NCI-H2171 treated with DMSO at 0.1 percent for 48 hours (cell line): ENCODE results near the gene GPRASP2.

ENCODE experiments used
- DNase-seq: peaks from one replicate; lab custom pipeline; 2025; lab: John Stamatoyannopoulos, UW

The GPRASP2 gene

DNA sequence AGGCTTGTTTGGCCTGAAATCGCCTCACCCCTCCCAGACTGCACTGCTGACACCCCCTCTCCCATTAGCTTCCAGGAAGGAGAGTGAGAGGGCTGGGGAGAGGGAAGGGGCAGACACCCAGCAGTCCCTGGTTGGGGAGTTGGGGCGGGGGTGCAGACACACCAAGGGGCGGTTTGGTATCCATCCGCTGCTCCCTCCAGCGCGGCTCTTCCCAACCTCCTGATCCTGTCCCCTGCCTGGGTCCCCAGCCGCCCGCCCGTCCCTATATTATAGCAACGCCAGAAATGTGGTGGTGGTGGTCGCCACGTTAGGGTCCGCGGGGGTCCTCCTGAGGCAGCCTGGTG lies 33.2 kb downstream of the GPRASP2 start:
- no peak for DNase-seq

DNA sequence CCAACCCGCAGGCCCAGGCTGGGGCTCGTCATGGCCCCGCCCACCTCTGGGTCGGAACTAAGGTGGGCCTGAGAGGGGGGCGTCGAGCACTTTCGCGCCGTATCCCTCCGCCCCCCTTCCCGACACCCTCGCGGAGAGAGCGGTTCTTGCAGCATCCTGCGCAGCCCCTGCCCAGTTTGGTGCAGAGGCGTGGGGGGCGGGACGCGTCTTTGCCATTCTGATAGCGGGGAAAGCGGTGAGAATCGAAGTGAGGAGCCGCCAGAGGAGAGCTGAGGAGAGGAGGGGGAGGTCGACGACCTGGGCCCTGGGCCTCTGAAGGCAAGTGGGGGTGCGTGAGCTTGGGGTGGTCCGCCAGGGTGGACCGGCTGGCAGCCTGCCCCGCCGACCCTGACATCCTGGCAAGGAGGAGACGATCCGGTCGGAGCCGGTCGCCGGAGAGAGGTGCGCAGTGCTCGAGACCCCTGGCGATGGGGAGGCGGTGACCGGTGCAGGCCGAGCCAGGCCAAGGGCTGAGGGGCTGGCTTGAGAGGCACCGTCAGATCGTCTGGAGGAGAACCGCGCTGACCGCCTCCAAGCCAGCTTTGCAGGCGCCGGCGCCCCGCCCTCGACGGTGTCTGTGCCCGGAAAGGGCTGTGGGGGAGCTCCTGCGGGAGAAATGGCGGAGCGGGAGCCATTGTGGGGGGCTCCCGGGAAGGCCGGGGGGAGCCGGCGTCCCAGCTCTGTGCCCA lies 33.8 kb downstream of the GPRASP2 start:
- no peak for DNase-seq

DNA sequence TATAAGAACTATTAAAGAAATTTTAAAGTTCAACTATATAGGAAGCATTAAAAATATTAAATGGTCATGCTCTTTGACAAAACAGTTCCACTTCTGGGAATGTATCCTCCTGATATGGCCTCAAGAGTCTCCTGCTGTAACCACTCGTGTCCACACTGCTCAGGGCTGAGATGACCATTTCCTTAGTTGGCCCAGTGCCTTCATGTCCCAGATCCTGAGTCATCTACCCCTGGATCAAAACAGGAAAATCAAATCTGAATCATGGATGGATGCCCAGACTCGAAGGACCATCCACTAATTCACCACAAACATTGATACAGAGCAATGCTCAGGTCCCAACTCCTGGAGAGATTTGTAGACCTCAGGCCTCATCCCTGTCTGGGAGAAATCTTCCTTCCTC lies 53.0 kb downstream of the GPRASP2 start:
- DNase-seq = no peak

- no peak for DNase-seq
These were observed 53.6 kb downstream of the GPRASP2 start for GRCh38 chrX:102765809-102766208.

DNA sequence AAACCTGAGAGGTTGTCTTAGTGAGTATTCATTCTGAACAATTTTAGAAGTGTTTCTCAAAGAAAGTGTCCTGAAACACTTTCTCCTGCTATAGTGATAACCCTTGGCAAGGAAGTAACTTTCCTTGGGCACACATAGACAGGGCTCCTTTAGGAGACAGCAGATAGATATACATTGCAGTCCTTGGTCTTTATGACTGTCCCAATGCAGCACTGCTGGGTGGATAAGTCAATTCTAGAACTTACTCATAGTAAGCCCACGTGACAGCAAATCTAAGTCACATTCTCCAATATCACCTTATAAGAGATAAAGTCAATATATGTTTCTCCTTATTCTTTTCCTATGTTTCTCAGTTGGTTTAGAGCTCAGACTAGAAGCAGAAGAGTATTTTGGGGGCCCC lies 55.0 kb downstream of the GPRASP2 start:
- no peak for DNase-seq
